Gastroesophageal sphincter (tissue), 3 donors: Measurements from ENCODE around the gene CAMK1D.

Experiments
- CTCF ChIP-seq, 4 experiments: fragments of 200-600 bp in 2 of 4; fragments of 450-650 bp in 2 of 4; sonication (generic) in 1 of 4; IDR thresholded peaks; one replicate each; pipeline ENCODE4 v1.5.1; 2017 to 2019; ENCODE audit warnings: antibody characterized with exemption in 4 of 4, mild to moderate bottlenecking in 2 of 4, moderate library complexity in 2 of 4
- EP300 ChIP-seq: sonication (generic); formaldehyde crosslinking; IDR thresholded peaks from one replicate; pipeline ENCODE4 v1.6.1; 2017; ENCODE audit warnings: antibody characterized with exemption, mild to moderate bottlenecking
- POLR2AphosphoS5 ChIP-seq: sonication (generic); formaldehyde crosslinking; IDR thresholded peaks from one replicate; pipeline ENCODE4 v1.6.1; 2017; ENCODE audit warnings: antibody characterized with exemption

- TF ChIP-seq CTCF (IDR thresholded peaks at IDR 0.05) (no peak), POLR2AphosphoS5 (no peak), EP300 (no peak)
These were observed 59.8 kb downstream of the CAMK1D start for GRCh38 chr10:12409161-12409560.
